Muscle layer of colon (tissue), 2 donors: ENCODE results near the gene SRA1.
"Not testable (repeated sequence)": the region's sequence is repeated elsewhere in the genome, so short reads cannot be mapped to it uniquely, and the experiment has no call there.

Experiments used
- H3K27ac ChIP-seq: one replicate; pipeline ENCODE4 v1.7.0; 2013; ENCODE audit warnings: low read depth, mild to moderate bottlenecking, low read length, moderate library complexity
- H3K27me3 ChIP-seq, 2 donors: one replicate each; pipeline ENCODE4 v1.7.0; 2013; ENCODE audit warnings: low read length in 2 of 2, mild to moderate bottlenecking in 2 of 2; ENCODE audit not compliant: insufficient read depth in 2 of 2, control insufficient read depth in 1 of 2
- H3K36me3 ChIP-seq: one replicate; pipeline ENCODE4 v1.7.0; 2013; ENCODE audit warnings: mild to moderate bottlenecking, low read length; ENCODE audit not compliant: insufficient read depth
- H3K4me1 ChIP-seq: one replicate; pipeline ENCODE4 v1.7.0; 2013; ENCODE audit warnings: mild to moderate bottlenecking, low read length; ENCODE audit not compliant: insufficient read depth
- H3K4me3 ChIP-seq, 2 donors: one replicate each; pipeline ENCODE4 v1.7.0; 2013; ENCODE audit warnings: low read length in 2 of 2, low read depth in 1 of 2, mild to moderate bottlenecking in 1 of 2, moderate library complexity in 1 of 2
- H3K9ac ChIP-seq: one replicate; pipeline ENCODE4 v1.7.0; 2013; ENCODE audit warnings: low read length
- H3K9me3 ChIP-seq: one replicate; pipeline ENCODE4 v1.7.0; 2013; ENCODE audit warnings: mild to moderate bottlenecking, low read length
- donor health status: abdominal sarcoma.
- donor health status: Adenocarcinoma of cecum.

SRA1 gene

GRCh38 chr5:140557136-140557805 is at the start of gene SRA1:
Gene SRA1, minus strand, starts transcription at chr5:140557473. Its CDS starts 21 bp downstream, at chr5:140557452.
- Histone ChIP-seq H3K9ac (peak within 1 kb of the TSS; percentile 73), H3K27me3 (no peaks in the 10 kb centered on the region), H3K4me1 (peaks cover 20% of the 10 kb centered on the region), H3K36me3 (peaks cover 20% of the 10 kb centered on the region), H3K27ac (peak within 1 kb of the TSS; percentile 94), H3K4me3 (peak within 1 kb of the TSS; percentile 76 to 98), H3K9me3 (no peaks in the 10 kb centered on the region)

GRCh38 chr5:140607031-140607430 is 49.8 kb upstream of the SRA1 start:
- Histone ChIP-seq H3K9me3 (no peaks in the 10 kb centered on the region), H3K4me3 (no peak overlapping the region), H3K36me3 (no peaks in the 10 kb centered on the region), H3K9ac (no peak overlapping the region), H3K27ac (no peak overlapping the region), H3K27me3 (no peaks in the 10 kb centered on the region), H3K4me1 (no peaks in the 10 kb centered on the region)

- Histone ChIP-seq H3K4me3 (no peak overlapping the region), H3K4me1 (no peaks in the 10 kb centered on the region), H3K9me3 (no peaks in the 10 kb centered on the region), H3K27me3 (no peaks in the 10 kb centered on the region), H3K9ac (no peak overlapping the region), H3K36me3 (no peaks in the 10 kb centered on the region), H3K27ac (no peak overlapping the region)
Observed at GRCh38 chr5:140605879-140606278, 48.6 kb upstream of the SRA1 start.

- H3K9ac ChIP-seq = no peak overlapping the region
- no peaks in the 10 kb centered on the region for H3K4me1 ChIP-seq
- no peak overlapping the region for H3K4me3 ChIP-seq
- no peak overlapping the region for H3K27ac ChIP-seq
- H3K9me3 ChIP-seq = no peaks in the 10 kb centered on the region
- H3K36me3 ChIP-seq = no peaks in the 10 kb centered on the region
- no peaks in the 10 kb centered on the region for H3K27me3 ChIP-seq
Observed at GRCh38 chr5:140603734-140604133, 46.5 kb upstream of the SRA1 start.

GRCh38 chr5:140603446-140603698 is 46.1 kb upstream of the SRA1 start:
- not testable (repeated sequence) for H3K36me3 ChIP-seq, H3K4me3 ChIP-seq, H3K9me3 ChIP-seq, H3K27me3 ChIP-seq, H3K4me1 ChIP-seq, H3K9ac ChIP-seq, H3K27ac ChIP-seq

- Histone ChIP-seq H3K4me1 (no peaks in the 10 kb centered on the region), H3K9me3 (no peaks in the 10 kb centered on the region), H3K9ac (no peak overlapping the region), H3K27me3 (no peaks in the 10 kb centered on the region), H3K27ac (no peak overlapping the region), H3K36me3 (no peaks in the 10 kb centered on the region), H3K4me3 (no peak overlapping the region)
Observed at GRCh38 chr5:140602147-140602546, 44.9 kb upstream of the SRA1 start.

- H3K9ac ChIP-seq = no peak overlapping the region
- H3K27ac ChIP-seq = no peak overlapping the region
- H3K9me3 ChIP-seq = no peaks in the 10 kb centered on the region
- H3K4me3 ChIP-seq = no peak overlapping the region
- no peaks in the 10 kb centered on the region for H3K4me1 ChIP-seq
- no peaks in the 10 kb centered on the region for H3K27me3 ChIP-seq
- no peaks in the 10 kb centered on the region for H3K36me3 ChIP-seq
Observed at GRCh38 chr5:140600096-140600495, 42.8 kb upstream of the SRA1 start.

GRCh38 chr5:140598836-140599235 is 41.6 kb upstream of the SRA1 start:
- no peaks in the 10 kb centered on the region for H3K4me1 ChIP-seq
- no peak overlapping the region for H3K27ac ChIP-seq
- H3K9ac ChIP-seq = no peak overlapping the region
- no peaks in the 10 kb centered on the region for H3K9me3 ChIP-seq
- no peaks in the 10 kb centered on the region for H3K27me3 ChIP-seq
- no peak overlapping the region for H3K4me3 ChIP-seq
- H3K36me3 ChIP-seq = no peaks in the 10 kb centered on the region

- H3K4me1 ChIP-seq = no peaks in the 10 kb centered on the region
- no peaks in the 10 kb centered on the region for H3K9me3 ChIP-seq
- no peak overlapping the region for H3K9ac ChIP-seq
- H3K36me3 ChIP-seq = no peaks in the 10 kb centered on the region
- H3K4me3 ChIP-seq = no peak overlapping the region
- no peaks in the 10 kb centered on the region for H3K27me3 ChIP-seq
- no peak overlapping the region for H3K27ac ChIP-seq
Observed at GRCh38 chr5:140596321-140596741, 39.1 kb upstream of the SRA1 start.

GRCh38 chr5:140595538-140596300 is 38.4 kb upstream of the SRA1 start:
- Histone ChIP-seq H3K27me3 (no peaks in the 10 kb centered on the region), H3K27ac (no peak overlapping the region), H3K9ac (no peak overlapping the region), H3K4me3 (no peak overlapping the region), H3K4me1 (no peaks in the 10 kb centered on the region), H3K36me3 (no peaks in the 10 kb centered on the region), H3K9me3 (no peaks in the 10 kb centered on the region)

GRCh38 chr5:140594169-140594568 is 36.9 kb upstream of the SRA1 start:
- Histone ChIP-seq H3K27ac (no peak overlapping the region), H3K27me3 (no peaks in the 10 kb centered on the region), H3K4me1 (no peaks in the 10 kb centered on the region)

GRCh38 chr5:140593070-140593469 is 35.8 kb upstream of the SRA1 start:
- not testable (repeated sequence) for H3K4me1 ChIP-seq, H3K9me3 ChIP-seq, H3K36me3 ChIP-seq, H3K9ac ChIP-seq, H3K27ac ChIP-seq, H3K4me3 ChIP-seq, H3K27me3 ChIP-seq

More at GRCh38 chr5:140594169-140594568, 36.9 kb upstream of the SRA1 start:
- no peak overlapping the region for H3K4me3 ChIP-seq
- no peak overlapping the region for H3K9ac ChIP-seq
- no peaks in the 10 kb centered on the region for H3K9me3 ChIP-seq
- H3K36me3 ChIP-seq = no peaks in the 10 kb centered on the region
